ENCODE data around the gene CANT1. TPM values are rescaled to one million over a fixed set of nuclear protein-coding genes. Genes with fewer than 3 reads are reported as not detected.
A peak's percentile ranks its signal among the peaks of the same experiment; 100 is the strongest.

CANT1 gene
- total RNA-seq, 2 donors from 2014 or later: 57.5 to 61.8 TPM

DNA sequence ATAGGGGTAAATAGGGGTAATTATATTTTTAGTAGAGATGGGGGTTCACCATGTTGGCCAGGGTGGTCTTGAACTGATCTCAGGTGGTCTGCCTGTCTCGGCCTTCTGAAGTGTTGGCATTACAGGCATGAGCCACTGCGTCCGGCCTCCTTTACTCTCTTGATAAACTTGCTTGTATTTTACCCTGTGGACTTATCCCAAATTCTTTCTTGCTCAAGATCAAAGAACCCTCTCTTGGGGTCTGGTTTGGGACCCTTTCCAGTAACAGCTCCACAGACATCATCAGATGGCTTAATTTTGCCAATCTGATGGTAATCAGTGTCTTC is 8.8 kb upstream of the CANT1 start:
- TF ChIP-seq, protein P1, sequence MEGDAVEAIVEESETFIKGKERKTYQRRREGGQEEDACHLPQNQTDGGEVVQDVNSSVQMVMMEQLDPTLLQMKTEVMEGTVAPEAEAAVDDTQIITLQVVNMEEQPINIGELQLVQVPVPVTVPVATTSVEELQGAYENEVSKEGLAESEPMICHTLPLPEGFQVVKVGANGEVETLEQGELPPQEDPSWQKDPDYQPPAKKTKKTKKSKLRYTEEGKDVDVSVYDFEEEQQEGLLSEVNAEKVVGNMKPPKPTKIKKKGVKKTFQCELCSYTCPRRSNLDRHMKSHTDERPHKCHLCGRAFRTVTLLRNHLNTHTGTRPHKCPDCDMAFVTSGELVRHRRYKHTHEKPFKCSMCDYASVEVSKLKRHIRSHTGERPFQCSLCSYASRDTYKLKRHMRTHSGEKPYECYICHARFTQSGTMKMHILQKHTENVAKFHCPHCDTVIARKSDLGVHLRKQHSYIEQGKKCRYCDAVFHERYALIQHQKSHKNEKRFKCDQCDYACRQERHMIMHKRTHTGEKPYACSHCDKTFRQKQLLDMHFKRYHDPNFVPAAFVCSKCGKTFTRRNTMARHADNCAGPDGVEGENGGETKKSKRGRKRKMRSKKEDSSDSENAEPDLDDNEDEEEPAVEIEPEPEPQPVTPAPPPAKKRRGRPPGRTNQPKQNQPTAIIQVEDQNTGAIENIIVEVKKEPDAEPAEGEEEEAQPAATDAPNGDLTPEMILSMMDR (conservative IDR thresholded peaks at IDR 0.05): no peak
- Mint-ChIP-seq H3K9me3 (peaks cover 34% of the 10 kb centered on the region), H3K36me3 (ENCODE audit: low read depth) (no peaks in the 10 kb centered on the region)

DNA sequence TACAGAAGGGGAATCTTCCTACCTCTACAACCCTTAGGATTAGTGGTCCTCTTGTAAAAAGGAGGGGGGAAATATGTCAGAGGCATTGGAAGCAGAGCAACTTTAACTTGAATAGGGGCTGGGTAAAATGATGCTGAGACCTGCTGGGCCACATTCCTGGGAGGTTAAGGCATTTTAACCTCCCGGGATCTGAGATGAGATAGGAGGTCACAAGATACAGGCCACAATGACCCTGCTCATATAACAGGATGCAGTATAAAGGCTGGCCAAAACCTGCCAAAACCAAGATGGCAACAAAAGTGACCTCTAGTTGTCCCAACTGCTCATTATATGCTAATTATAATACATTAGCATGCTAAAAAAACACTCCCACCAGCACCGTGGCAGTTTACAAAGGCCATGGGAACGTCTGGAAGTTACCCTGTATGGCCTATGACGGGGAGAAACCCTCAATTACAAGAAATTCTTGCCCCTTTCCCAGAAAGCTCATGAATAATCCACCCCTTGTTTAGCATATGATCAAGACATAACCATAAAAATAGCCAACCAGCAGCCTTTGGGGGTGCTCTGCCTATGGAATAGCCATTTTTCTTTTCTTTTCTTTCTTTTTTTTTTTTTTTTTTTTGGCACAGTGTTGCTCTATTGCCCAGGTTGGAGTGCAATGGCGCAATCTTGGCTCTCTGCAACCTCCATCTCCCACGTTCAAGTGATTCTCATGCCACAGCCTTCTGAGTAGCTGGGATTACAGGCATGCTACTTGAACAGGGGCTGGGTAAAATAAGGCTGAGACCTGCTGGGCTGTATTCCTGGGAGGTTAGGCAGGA is 8.2 kb upstream of the CANT1 start:
- Histone ChIP-seq H3K27me3 (ENCODE audit: control insufficient read depth, insufficient read depth, low read length, poor library complexity, severe bottlenecking) (peaks cover 5% of the 10 kb centered on the region), H3K27ac (ENCODE audit: low read depth, low read length) (no peak overlapping the region), H3K36me3 (ENCODE audit: control insufficient read depth, insufficient read depth, low read length) (no peaks in the 10 kb centered on the region), H3K4me3 (ENCODE audit: low read length) (no peak overlapping the region), H3K4me1 (ENCODE audit: control insufficient read depth, insufficient read depth, low read length) (peaks cover 13% of the 10 kb centered on the region), H3K9ac (ENCODE audit: extremely low read depth, low read length, poor library complexity, severe bottlenecking) (no peak overlapping the region), H3K9me3 (ENCODE audit: control insufficient read depth, low read length) (peaks cover 41% of the 10 kb centered on the region)
- peaks cover 40% of the 10 kb centered on the region for H3K9me3 Mint-ChIP-seq
- peaks cover 31% of the 10 kb centered on the region for H3K27me3 Mint-ChIP-seq (ENCODE audit: insufficient read depth)
- no peak overlapping the region for H3K4me3 Mint-ChIP-seq
- 74 to 76% methylated on average over 4 to 6 of the region's 6 CpGs for WGBS, 2 experiments (ENCODE audit: insufficient coverage in 1 of 2, insufficient read length in 1 of 2)
- H3K27ac Mint-ChIP-seq: no peak overlapping the region
- H3K36me3 Mint-ChIP-seq (ENCODE audit: low read depth): no peaks in the 10 kb centered on the region
- peaks cover 30% of the 10 kb centered on the region for H3K4me1 Mint-ChIP-seq
- TF ChIP-seq, protein P1 (conservative IDR thresholded peaks at IDR 0.05): no peak
- peak; percentile 63 for DNase-seq

More for the DNA sequence above, 8.8 kb upstream of the CANT1 start:
- Histone ChIP-seq H3K4me3 (ENCODE audit: low read length) (no peak overlapping the region), H3K9ac (ENCODE audit: extremely low read depth, low read length, poor library complexity, severe bottlenecking) (no peak overlapping the region), H3K9me3 (ENCODE audit: control insufficient read depth, low read length) (peaks cover 40% of the 10 kb centered on the region), H3K4me1 (ENCODE audit: control insufficient read depth, insufficient read depth, low read length) (peaks cover 13% of the 10 kb centered on the region), H3K27ac (ENCODE audit: low read depth, low read length) (no peak overlapping the region), H3K36me3 (ENCODE audit: control insufficient read depth, insufficient read depth, low read length) (no peaks in the 10 kb centered on the region), H3K27me3 (ENCODE audit: control insufficient read depth, insufficient read depth, low read length, poor library complexity, severe bottlenecking) (peaks cover 10% of the 10 kb centered on the region)
- H3K27me3 Mint-ChIP-seq (ENCODE audit: insufficient read depth): peaks cover 35% of the 10 kb centered on the region
- WGBS, 2 experiments (ENCODE audit: insufficient coverage in 1 of 2, insufficient read length in 1 of 2): 92% methylated on average over 3 of the region's 3 CpGs
- no peak overlapping the region for H3K27ac Mint-ChIP-seq
- no peak overlapping the region for H3K4me3 Mint-ChIP-seq
- DNase-seq: peak; percentile 3
- H3K4me1 Mint-ChIP-seq: peaks cover 36% of the 10 kb centered on the region

DNA sequence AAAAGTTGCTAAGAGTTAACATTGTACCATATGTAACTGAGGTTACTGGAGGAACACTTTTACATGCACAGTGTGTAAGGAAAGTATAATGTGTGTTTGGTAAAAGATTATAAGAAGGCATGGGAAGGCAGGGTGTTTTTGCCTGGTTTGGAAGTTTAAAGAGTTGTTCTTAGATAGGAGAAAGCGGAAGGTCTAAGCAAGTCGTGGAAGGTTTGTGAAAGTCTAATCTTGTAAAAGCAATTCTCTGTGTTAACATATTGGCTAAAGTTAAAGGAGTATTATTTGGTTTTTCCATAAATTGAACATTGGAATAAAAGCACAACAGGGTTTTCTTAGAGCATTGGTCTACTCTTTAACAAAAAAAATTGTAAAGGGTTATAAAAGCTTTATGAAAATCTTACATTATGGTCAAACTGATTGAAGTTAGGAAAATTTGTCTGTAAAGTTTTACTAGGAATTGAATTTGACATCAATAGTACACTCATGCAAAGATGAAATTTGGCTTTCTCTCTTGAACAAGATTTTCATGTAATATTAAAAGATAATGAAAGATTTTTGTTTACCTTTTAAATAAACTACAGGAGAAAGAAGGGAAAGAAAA is 4.7 kb upstream of the CANT1 start:
- H3K36me3 ChIP-seq (ENCODE audit: control insufficient read depth, insufficient read depth, low read length): no peaks in the 10 kb centered on the region
- Mint-ChIP-seq H3K4me1 (peaks cover 1% of the 10 kb centered on the region), H3K27me3 (ENCODE audit: insufficient read depth) (peaks cover 22% of the 10 kb centered on the region), H3K27ac (no peak overlapping the region), H3K36me3 (ENCODE audit: low read depth) (no peaks in the 10 kb centered on the region), H3K9me3 (peaks cover 62% of the 10 kb centered on the region), H3K4me3 (no peak overlapping the region)
- H3K4me1 ChIP-seq (ENCODE audit: control insufficient read depth, insufficient read depth, low read length): peaks cover 1% of the 10 kb centered on the region
- no peaks in the 10 kb centered on the region for H3K27me3 ChIP-seq (ENCODE audit: control insufficient read depth, insufficient read depth, low read length, poor library complexity, severe bottlenecking)
- WGBS, 2 experiments (ENCODE audit: insufficient coverage in 1 of 2, insufficient read length in 1 of 2): 75 to 76% methylated on average over 2 of the region's 2 CpGs
- peaks cover 54% of the 10 kb centered on the region for H3K9me3 ChIP-seq (ENCODE audit: control insufficient read depth, low read length)
- no peak overlapping the region for H3K27ac ChIP-seq (ENCODE audit: low read depth, low read length)
- TF ChIP-seq, protein P1 (conservative IDR thresholded peaks at IDR 0.05): no peak
- H3K4me3 ChIP-seq (ENCODE audit: low read length): no peak overlapping the region
- no peak for DNase-seq
- no peak overlapping the region for H3K9ac ChIP-seq (ENCODE audit: extremely low read depth, low read length, poor library complexity, severe bottlenecking)

All from endodermal cell (in vitro differentiated cells).